NCI-H82 treated with DMSO at 0.1 percent for 48 hours (cell line): ENCODE measurements around the gene KRT81.
"Not testable (repeated sequence)": the region's sequence is repeated elsewhere in the genome, so short reads cannot be mapped to it uniquely, and the experiment has no call there.

Experiments
- DNase-seq: peaks from one replicate; lab custom pipeline; 2025; ENCODE audit not compliant: unreplicated experiment; lab: John Stamatoyannopoulos, UW

The KRT81 gene

DNA sequence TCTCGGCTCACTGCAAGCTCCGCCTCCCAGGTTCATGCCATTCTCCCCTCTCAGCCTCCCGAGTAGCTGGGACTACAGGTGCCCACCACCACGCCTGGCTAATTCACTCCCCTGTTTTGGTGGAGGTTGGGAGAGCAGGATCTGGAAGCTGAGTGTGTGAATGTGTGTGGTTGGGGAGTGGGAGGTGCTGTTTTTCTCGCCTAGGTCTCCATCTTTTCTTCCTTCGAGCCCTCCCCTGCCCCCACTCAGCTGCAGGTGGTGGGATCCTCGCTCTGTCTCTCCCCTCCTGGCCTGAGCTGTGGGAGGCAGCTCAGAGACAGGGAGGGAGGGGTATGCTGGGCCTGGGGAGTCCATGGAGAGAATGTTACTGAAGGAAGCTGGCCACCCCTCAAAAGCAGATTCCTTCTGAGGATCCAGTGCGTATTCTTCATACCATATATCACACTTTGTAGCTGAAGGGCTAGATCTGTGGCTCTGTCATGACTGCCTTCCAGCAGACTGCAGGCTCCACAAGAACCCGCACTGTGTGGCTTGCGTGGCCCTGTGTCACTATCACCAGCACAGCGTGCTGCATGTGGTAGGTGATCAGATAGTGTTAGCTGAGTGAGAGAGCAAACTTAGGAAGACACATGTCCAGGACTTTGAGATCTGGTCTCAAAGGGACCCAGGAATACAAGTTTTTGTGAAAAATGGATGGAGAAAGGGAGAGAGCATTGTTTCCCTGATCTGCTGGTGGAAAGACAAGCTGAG, 27.1 kb upstream of the KRT81 start:
- no peak for DNase-seq

- no peak for DNase-seq
These were observed 26.2 kb upstream of the KRT81 start for GRCh38 chr12:52317468-52318052.

DNA sequence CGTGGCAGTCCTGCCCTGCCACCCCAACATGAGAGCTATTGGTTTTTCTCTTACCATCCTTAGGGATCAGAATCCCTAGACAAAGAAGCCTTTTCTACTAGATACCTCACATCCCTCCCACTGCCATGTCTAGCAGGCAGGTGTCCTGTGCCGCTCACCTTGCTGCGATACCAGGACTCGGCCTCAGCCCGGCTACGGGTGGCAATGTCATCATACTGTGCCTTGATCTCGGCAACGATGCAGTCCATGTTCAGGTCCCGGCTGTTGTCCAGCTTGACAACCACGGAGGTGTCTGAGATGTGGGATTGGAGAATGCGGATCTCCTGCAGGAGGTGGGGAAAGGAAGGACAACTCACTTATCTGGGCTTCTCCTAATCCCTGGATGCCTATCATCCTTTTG, 25.4 kb upstream of the KRT81 start:
- DNase-seq, result no peak

DNA sequence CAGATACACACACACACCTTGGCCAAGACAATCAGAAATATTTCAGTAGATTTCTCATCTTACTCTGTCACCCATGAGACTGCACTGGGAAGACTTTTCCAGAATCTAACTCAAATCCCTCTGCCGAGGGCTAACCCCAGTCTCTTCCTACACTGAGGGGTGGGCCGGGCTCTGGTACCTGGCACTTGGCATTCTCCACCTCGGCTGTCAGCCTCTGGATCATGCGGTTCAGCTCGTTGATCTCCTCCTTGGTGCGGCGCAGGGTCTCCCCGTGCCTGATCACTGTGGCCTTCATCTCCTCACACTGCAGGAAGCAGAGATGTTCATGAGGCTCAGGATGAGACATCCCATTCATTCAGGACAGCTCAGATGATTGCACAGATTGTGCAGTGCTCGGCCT, 25.0 kb upstream of the KRT81 start:
- DNase-seq, result no peak

DNA sequence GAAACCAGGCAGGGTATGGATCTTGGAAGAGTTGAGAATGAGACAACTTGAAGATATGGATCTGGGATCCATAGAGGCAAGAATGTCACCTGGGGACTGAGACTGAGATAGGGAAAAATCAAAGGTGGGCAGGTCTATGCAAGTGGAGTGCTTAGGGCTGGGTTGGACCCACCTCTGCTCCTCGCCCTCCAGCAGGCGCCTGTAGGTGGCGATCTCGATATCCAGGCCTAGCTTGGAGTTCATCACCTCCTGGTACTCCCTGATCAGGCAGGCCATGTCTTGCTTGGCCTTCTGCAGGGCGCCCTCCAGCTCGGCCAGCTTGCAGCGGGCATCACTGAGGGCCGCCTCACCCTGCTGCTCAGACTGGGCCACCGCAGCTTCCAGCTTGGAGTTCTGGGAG, 24.4 kb upstream of the KRT81 start:
- DNase-seq, result not testable (repeated sequence)

DNA sequence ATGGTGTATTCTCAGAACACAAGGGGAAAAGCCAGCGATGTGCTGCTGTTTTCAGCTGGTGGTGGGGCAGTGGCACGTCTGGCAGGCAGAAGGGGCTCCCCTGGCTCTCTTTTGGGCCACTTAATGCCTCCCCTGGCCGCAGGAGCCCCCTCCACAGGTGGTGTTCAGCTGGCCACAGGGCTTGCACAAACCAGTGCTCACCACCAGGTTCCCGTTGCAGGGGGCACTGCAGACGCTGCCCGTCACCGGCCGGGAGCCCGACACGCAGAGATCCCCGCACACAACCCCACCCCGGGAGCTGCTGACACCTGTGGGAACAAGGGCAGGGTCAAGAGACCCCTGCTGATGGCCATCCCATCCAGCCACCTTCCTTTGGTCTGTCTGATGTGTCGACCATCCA, 23.2 kb upstream of the KRT81 start:
- no peak for DNase-seq

GRCh38 chr12:52313926-52314325, 22.6 kb upstream of the KRT81 start:
- no peak for DNase-seq

DNA sequence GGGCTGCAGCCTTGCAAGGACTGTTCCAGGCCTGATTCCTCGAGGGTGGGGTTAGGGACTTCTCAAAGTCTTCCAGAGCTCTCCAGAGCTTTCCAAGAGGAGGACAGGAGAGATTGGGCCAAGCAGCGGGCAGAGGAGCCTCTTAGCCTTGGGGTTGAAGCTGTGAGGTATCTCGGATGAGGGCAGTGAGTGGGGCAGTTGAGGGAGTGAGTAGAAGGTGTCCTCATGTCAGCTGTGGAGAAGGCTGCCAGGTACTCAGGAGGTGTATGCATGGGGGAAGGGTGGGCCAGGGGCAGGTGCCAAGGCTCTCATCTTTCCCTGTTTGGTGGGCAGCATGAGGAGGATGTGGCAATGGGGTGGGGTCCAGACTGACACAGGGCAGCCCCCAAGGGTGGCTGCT, 22.1 kb upstream of the KRT81 start:
- DNase-seq, result no peak

DNA sequence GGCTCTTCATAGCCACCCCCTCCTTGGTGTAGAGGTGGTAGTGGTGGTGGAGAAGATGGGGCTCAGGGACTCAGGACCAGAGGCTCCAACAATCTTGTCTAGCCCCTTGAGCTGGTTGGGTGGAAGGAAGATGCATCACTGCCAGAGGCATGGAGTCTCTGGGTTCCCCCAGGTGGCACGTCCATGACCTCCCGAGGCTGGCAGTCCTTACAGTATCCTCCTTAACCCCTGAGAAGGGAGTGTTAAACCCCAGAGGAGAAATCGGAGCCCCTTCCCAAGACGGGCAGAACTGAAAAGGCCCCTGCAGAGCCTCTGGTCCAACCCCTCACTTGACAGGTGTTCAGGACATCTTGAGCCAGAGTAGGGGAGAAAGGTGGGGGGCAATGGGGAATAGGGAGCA, 20.8 kb upstream of the KRT81 start:
- DNase-seq, result no peak

- no peak for DNase-seq
These were observed 19.9 kb upstream of the KRT81 start for GRCh38 chr12:52311285-52311648.

- no peak for DNase-seq
These were observed 19.4 kb upstream of the KRT81 start for GRCh38 chr12:52310622-52311284.

- no peak for DNase-seq
These were observed 17.6 kb upstream of the KRT81 start for GRCh38 chr12:52308806-52309425.

GRCh38 chr12:52307836-52308805, 16.8 kb upstream of the KRT81 start:
- no peak for DNase-seq

GRCh38 chr12:52306731-52307130, 15.4 kb upstream of the KRT81 start:
- DNase-seq, result no peak

DNA sequence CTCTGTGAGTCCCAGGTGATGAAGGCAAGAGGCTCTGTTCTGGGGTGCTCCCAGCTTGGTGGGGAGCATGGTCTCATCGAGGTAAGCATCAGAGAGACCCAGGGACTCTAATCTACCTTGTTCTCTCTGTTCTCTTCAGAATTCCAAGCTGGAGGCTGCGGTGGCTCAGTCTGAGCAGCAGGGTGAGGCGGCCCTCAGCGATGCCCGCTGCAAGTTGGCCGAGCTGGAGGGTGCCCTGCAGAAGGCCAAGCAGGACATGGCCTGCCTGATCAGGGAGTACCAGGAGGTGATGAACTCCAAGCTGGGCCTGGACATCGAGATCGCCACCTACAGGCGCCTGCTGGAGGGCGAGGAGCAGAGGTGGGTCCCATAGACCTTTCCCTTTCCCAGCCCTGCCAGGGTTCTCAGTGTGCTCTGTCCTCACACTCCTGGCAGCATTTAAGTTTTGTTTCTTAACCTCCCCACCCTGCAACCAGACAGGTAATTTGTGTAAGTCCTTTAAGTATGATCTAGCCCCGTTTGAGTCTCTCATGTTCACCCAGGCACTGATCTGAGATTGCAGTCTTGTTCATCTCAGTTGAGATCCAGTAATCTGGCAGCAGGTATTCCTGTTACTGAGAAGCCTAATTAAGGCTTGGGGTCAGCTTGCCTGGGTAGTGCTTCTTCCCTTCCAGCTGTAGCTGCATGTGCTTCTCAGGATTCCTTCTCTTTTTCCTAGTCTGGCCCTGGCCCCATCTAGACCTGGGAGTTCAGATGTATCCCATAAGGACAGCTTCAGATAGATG, 14.8 kb upstream of the KRT81 start:
- no peak for DNase-seq

GRCh38 chr12:52304941-52305411, 13.6 kb upstream of the KRT81 start:
- not testable (repeated sequence) for DNase-seq

DNA sequence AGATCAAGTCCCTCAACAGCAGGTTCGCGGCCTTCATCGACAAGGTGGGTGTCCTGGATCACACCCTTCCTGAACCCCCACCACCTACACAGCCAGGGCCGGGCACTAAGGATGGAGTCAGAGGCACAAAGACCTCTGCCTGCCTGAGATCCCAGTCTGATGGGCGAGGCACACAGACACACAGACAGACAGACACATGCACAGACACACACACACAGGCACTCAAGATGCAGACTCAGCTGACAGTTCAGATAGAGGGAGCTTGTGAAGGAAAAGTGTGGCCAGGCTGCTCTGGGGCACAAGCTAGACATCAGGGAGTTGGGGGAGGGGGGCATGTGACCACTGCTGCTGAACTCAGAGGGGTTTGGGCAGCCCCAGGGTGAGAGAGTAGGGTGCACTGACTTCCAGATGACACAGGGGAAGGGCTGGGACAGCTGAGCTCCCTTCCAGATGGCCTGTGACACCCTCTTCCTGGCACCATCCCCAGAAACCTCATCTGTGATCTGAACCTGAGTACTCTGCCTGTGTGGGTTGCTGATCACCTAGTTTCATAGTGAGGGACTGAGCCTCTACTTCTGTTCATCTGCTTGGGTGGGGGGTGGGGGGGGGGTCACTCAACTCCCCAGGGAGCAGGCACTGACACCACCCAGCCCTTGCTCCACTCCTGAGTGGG, 11.0 kb upstream of the KRT81 start:
- DNase-seq, result not testable (repeated sequence)

- DNase-seq, result not testable (repeated sequence)
These were observed 10.4 kb upstream of the KRT81 start for GRCh38 chr12:52301721-52302120.
